DMS153 treated with DMSO at 0.1 percent for 48 hours (cell line): ENCODE measurements around the gene PIGH.
"Not testable (repeated sequence)": the region's sequence is repeated elsewhere in the genome, so short reads cannot be mapped to it uniquely, and the experiment has no call there.

ENCODE experiments used
- DNase-seq: peaks from one replicate; lab custom pipeline; 2025; ENCODE audit not compliant: unreplicated experiment; lab: John Stamatoyannopoulos, UW

PIGH gene

GRCh38 chr14:67599698-67600561 is at the start of gene PIGH:
Gene PIGH (minus strand): TSS chr14:67600268. CDS start chr14:67600203, 65 bp downstream.
- peak; percentile 78 for DNase-seq

GRCh38 chr14:67646131-67646530 is 46.1 kb upstream of the PIGH start:
- no peak for DNase-seq

GRCh38 chr14:67645414-67645813 is 45.3 kb upstream of the PIGH start:
- no peak for DNase-seq

- DNase-seq, result no peak
Observed at GRCh38 chr14:67644428-67644827, 44.4 kb upstream of the PIGH start.

- DNase-seq, result no peak
Observed at GRCh38 chr14:67643713-67644112, 43.6 kb upstream of the PIGH start.

- no peak for DNase-seq
Observed at GRCh38 chr14:67641902-67642749, 42.1 kb upstream of the PIGH start.

GRCh38 chr14:67641480-67641879 is 41.4 kb upstream of the PIGH start:
- no peak for DNase-seq

GRCh38 chr14:67638642-67639041 is 38.6 kb upstream of the PIGH start:
- DNase-seq, result no peak

- DNase-seq, result peak; percentile 32
Observed at GRCh38 chr14:67636361-67636919, 36.4 kb upstream of the PIGH start.

GRCh38 chr14:67633451-67634147 is 33.5 kb upstream of the PIGH start:
- DNase-seq, result no peak

GRCh38 chr14:67630938-67631337 is 30.9 kb upstream of the PIGH start:
- no peak for DNase-seq

- DNase-seq, result no peak
Observed at GRCh38 chr14:67630186-67630585, 30.1 kb upstream of the PIGH start.

- DNase-seq, result no peak
Observed at GRCh38 chr14:67627519-67627918, 27.5 kb upstream of the PIGH start.

- not testable (repeated sequence) for DNase-seq
Observed at GRCh38 chr14:67626131-67626530, 26.1 kb upstream of the PIGH start.

GRCh38 chr14:67623114-67623513 is 23.0 kb upstream of the PIGH start:
- DNase-seq, result peak; percentile 53

- peak; percentile 77 for DNase-seq
Observed at GRCh38 chr14:67622675-67623074, 22.6 kb upstream of the PIGH start.

GRCh38 chr14:67620217-67620785 is 20.2 kb upstream of the PIGH start:
- DNase-seq, result peak; percentile 43

GRCh38 chr14:67619446-67620216 is 19.6 kb upstream of the PIGH start, which contains the start of gene ARG2:
Gene ARG2 (plus strand): TSS chr14:67619920. CDS start chr14:67619978, 58 bp downstream.
- peak; percentile 91 for DNase-seq

- DNase-seq, result peak; percentile 38
Observed at GRCh38 chr14:67618617-67619063, 18.6 kb upstream of the PIGH start.

GRCh38 chr14:67610491-67610890 is 10.4 kb upstream of the PIGH start:
- DNase-seq, result no peak
